ENCODE data around the gene NIPA2. TPM values are rescaled to one million over a fixed set of nuclear protein-coding genes. Genes with fewer than 3 reads are reported as not detected.

The NIPA2 gene
- total and polyA plus RNA-seq, 2 of the 8 experiments (the other 6 are each of a cell fraction or from before 2014, with no cell fraction given): 38.5 to 81.7 TPM

GRCh38 chr15:22871481-22872086 is 33.1 kb downstream of the NIPA2 start (continued):
- TF ChIP-seq CHD7 (IDR thresholded peaks at IDR 0.05; ENCODE audit: insufficient replicate concordance, low read length) (no peak), CTBP2 (IDR thresholded peaks at IDR 0.05; ENCODE audit: borderline replicate concordance, insufficient read depth, insufficient read length, low read length) (no peak), SAP30 (IDR thresholded peaks at IDR 0.05; ENCODE audit: insufficient read depth, insufficient replicate concordance, low read length) (no peak), HDAC6 (IDR thresholded peaks at IDR 0.05; ENCODE audit: low read depth, low read length) (no peak), MAFK (IDR thresholded peaks at IDR 0.05; ENCODE audit: low read depth, low read length) (no peak), MAX (IDR thresholded peaks at IDR 0.05) (no peak), SIRT6 (IDR thresholded peaks at IDR 0.05; ENCODE audit: low read length) (no peak), GTF2F1 (IDR thresholded peaks at IDR 0.05; ENCODE audit: borderline replicate concordance, low read depth, low read length) (no peak), USF2 (IDR thresholded peaks at IDR 0.05; ENCODE audit: low read length) (no peak)

Data from H1 (cell line).